ENCODE data around the gene ATAD3C. TPM values are rescaled to one million over a fixed set of nuclear protein-coding genes. Genes with fewer than 3 reads are reported as not detected.
"Not testable (repeated sequence)": the region's sequence is repeated elsewhere in the genome, so short reads cannot be mapped to it uniquely, and the experiment has no call there.

The ATAD3C gene
- total RNA-seq, 1 donor from 2014 or later, result 1.6 TPM

GRCh38 chr1:1402072-1402900 lies 47.2 kb upstream of the ATAD3C start:
- H3K36me3 Mint-ChIP-seq (ENCODE audit: insufficient read depth), result peaks cover 21% of the 10 kb centered on the region
- no peaks in the 10 kb centered on the region for H3K27me3 Mint-ChIP-seq
- peak; percentile 62 for TF ChIP-seq CTCF (IDR thresholded peaks at IDR 0.05; ENCODE audit: unreplicated experiment)
- no peaks in the 10 kb centered on the region for H3K9me3 Mint-ChIP-seq (ENCODE audit: low read depth)
- no peak overlapping the region for H3K27ac Mint-ChIP-seq
- no peak for DNase-seq (ENCODE audit: low spot score, unreplicated experiment)
- H3K4me1 Mint-ChIP-seq (ENCODE audit: low read depth), result peaks cover 20% of the 10 kb centered on the region
- peak overlapping the region; percentile 57 for H3K4me3 Mint-ChIP-seq (ENCODE audit: low read depth)

DNA sequence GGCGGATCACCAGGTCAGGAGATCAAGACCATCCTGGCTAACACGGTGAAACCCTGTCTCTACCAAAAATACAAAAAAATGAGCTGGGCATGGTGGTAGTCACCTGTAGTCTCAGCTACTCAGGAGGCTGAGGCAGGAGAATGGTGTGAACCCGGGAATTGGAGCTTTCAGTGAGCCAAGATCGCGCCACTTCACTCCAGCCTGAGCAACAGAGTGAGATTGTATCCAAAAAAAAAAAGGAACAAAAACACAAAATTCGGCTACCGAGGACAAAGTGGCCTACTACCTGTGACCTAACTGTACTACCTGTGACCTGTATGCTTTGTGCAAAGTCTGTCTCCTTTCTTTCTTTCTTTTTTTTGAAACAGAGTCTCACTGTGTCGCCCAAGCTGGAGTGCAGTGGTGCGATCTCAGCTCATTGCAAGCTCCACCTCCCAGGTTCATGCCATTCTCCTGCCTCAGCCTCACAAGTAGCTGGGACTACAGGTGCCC lies 46.5 kb upstream of the ATAD3C start:
- Mint-ChIP-seq H3K27ac (peak overlapping the region; percentile 76), H3K4me1 (ENCODE audit: low read depth) (peaks cover 21% of the 10 kb centered on the region), H3K36me3 (ENCODE audit: insufficient read depth) (peaks cover 21% of the 10 kb centered on the region)
- not testable (repeated sequence) for H3K27me3 Mint-ChIP-seq; DNase-seq (ENCODE audit: low spot score, unreplicated experiment); H3K9me3 Mint-ChIP-seq (ENCODE audit: low read depth); H3K4me3 Mint-ChIP-seq (ENCODE audit: low read depth)

DNA sequence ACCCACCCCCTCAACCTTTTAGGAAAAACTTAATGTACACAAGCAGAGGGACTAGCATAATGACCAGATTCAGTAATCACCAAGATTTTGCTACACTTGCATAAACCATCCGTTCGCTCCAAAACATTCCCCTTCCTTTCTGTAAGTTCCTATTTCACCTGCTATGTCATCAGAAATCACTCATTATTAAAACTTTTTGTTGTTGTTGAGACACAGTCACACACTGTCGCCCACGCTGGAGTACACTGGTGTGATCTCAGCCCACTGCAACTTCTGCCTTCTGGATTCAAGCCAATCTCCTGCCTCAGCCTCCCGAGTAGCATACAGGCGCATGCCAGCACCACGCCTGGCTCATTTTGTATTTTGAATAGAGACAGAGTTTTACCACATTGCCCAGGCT lies 45.8 kb upstream of the ATAD3C start:
- Mint-ChIP-seq H3K4me1 (ENCODE audit: low read depth) (peaks cover 21% of the 10 kb centered on the region), H3K36me3 (ENCODE audit: insufficient read depth) (peaks cover 18% of the 10 kb centered on the region), H3K27me3 (no peaks in the 10 kb centered on the region), H3K27ac (peak overlapping the region; percentile 76), H3K4me3 (ENCODE audit: low read depth) (peak overlapping the region; percentile 4), H3K9me3 (ENCODE audit: low read depth) (no peaks in the 10 kb centered on the region)
- no peak for DNase-seq (ENCODE audit: low spot score, unreplicated experiment)
- TF ChIP-seq CTCF (IDR thresholded peaks at IDR 0.05; ENCODE audit: unreplicated experiment), result no peak

GRCh38 chr1:1406101-1406820 lies 43.2 kb upstream of the ATAD3C start:
- H3K27me3 Mint-ChIP-seq, result no peaks in the 10 kb centered on the region
- DNase-seq (ENCODE audit: low spot score, unreplicated experiment), result no peak
- H3K36me3 Mint-ChIP-seq (ENCODE audit: insufficient read depth), result peaks cover 16% of the 10 kb centered on the region
- peaks cover 15% of the 10 kb centered on the region for H3K4me1 Mint-ChIP-seq (ENCODE audit: low read depth)
- peak overlapping the region; percentile 84 for H3K27ac Mint-ChIP-seq
- H3K9me3 Mint-ChIP-seq (ENCODE audit: low read depth), result no peaks in the 10 kb centered on the region
- no peak for TF ChIP-seq CTCF (IDR thresholded peaks at IDR 0.05; ENCODE audit: unreplicated experiment)
- H3K4me3 Mint-ChIP-seq (ENCODE audit: low read depth), result peak overlapping the region; percentile 91

DNA sequence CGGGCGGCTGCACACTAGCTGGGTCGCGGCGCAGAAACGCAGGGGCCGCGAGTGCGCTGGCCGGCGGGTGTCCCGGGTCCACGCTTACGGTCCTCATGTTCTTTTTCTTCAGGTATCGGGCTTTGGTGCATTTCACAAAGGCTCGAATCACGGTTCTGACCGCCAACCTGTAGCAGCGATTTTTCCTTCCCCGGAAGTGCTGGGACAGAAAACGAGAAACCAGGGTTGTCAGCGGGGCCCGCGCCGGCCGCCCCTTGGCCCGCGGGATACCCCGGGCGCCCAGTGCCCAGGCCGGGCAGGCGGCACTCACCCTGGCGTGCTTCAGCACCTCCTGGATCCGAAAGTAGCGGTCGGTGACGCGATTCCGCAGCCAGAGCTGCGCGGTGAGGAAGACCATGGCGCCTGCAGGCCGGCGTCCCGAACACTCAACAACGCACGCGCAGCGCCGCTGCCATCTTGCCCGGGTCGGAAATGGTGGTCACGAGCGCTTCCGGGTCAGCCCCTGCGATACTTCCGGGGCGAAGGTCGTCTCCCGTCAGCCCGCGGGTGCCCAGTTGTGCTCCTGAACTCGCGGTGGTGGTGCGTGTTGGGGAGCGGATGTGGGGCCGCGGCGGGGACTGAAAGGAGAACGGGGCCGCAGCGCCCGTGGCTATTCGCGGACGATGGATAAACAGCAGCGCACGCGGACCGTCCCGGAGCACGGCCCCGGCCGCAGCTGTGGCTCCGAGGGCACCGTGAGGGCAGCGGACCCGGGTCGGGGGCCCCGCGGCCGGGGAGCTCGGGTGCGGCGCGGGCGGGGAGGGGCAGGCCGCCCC lies 42.5 kb upstream of the ATAD3C start, which contains the start of gene MRPL20:
Gene MRPL20 (minus strand): TSS at position 473 of the 815 bp plus-strand sequence. CDS start 76 bp downstream, at position 397.
- no peak for TF ChIP-seq CTCF (IDR thresholded peaks at IDR 0.05; ENCODE audit: unreplicated experiment)
- Mint-ChIP-seq H3K27ac (peak within 1 kb of the TSS; percentile 95), H3K9me3 (ENCODE audit: low read depth) (no peaks in the 10 kb centered on the region), H3K4me1 (ENCODE audit: low read depth) (peaks cover 15% of the 10 kb centered on the region), H3K4me3 (ENCODE audit: low read depth) (peak within 1 kb of the TSS; percentile 91), H3K27me3 (no peaks in the 10 kb centered on the region), H3K36me3 (ENCODE audit: insufficient read depth) (peaks cover 17% of the 10 kb centered on the region)
- peak; percentile 79 for DNase-seq (ENCODE audit: low spot score, unreplicated experiment)

All from progenitor cell of endocrine pancreas (in vitro differentiated cells).